Activated CD8-positive, alpha-beta T cell treated with anti-CD3 and anti-CD28 coated beads for 36 hours (primary cell): ENCODE results near the gene TSC2. TPM values are rescaled to one million over a fixed set of nuclear protein-coding genes. Genes with fewer than 3 reads are reported as not detected.
A peak's percentile ranks its signal among the peaks of the same experiment; 100 is the strongest.

Experiments
- ATAC-seq: fragments of 200-7000 bp; cut with Tn5 transposase; one replicate; pipeline ENCODE4 v1.10.0; 2021; ENCODE audit warnings: mild to moderate bottlenecking, moderate library complexity
- CTCF ChIA-PET: fragments of 350-600 bp; sonication (Branson Sonifier 250); formaldehyde crosslinking; loops from one replicate; lab custom pipeline; 2021; ENCODE audit warnings: antibody characterized with exemption; lab: Charles Lee
- POLR2A ChIA-PET: fragments of 350-600 bp; sonication (Branson Sonifier 250); formaldehyde crosslinking; loops from one replicate; lab custom pipeline; 2021; ENCODE audit warnings: antibody characterized with exemption; lab: Charles Lee
- DNase-seq: peaks from one replicate; pipeline ENCODE4 v3.0.0-alpha.2; 2020
- H3K27ac Mint-ChIP-seq: one replicate; pipeline ENCODE4 v1.8.0; 2021; ENCODE audit warnings: mild to moderate bottlenecking, mixed read lengths
- H3K27me3 Mint-ChIP-seq: one replicate; pipeline ENCODE4 v1.8.0; 2021; ENCODE audit warnings: mixed read lengths
- H3K36me3 Mint-ChIP-seq: one replicate; pipeline ENCODE4 v1.8.0; 2021; ENCODE audit warnings: low read depth, mixed read lengths
- H3K4me1 Mint-ChIP-seq: one replicate; pipeline ENCODE4 v1.8.0; 2021; ENCODE audit warnings: low read depth, mixed read lengths
- H3K4me3 Mint-ChIP-seq: one replicate; pipeline ENCODE4 v1.8.0; 2021; ENCODE audit warnings: mild to moderate bottlenecking, moderate library complexity, mixed read lengths
- H3K9me3 Mint-ChIP-seq: one replicate; pipeline ENCODE4 v1.8.0; 2021; ENCODE audit warnings: mixed read lengths
- CTCF ChIP-seq: fragments of 200-600 bp; IDR thresholded peaks from one replicate; pipeline ENCODE4 v1.8.0; 2022; ENCODE audit warnings: antibody characterized with exemption, mild to moderate bottlenecking
- intact Hi-C: fragments of 100-400 bp; cut with micrococcal nuclease; formaldehyde crosslinking; loops from one replicate; pipeline ENCODE4 v1.10.0; 2022
- total RNA-seq, 2 experiments: library from RNA; stranded (reverse); gene quantifications; one replicate each; pipeline ENCODE4 v1.2.3, GENCODE V29; 2021

TSC2 gene
- total RNA-seq, 2 experiments from 2014 or later = 54.4 to 57.3 TPM

GRCh38 chr16:2029350-2029749 is 18.4 kb upstream of the TSC2 start:
- POLR2A ChIA-PET = interaction anchor here (0.7 to 1.1 kb wide), 2 partner anchors 55 to 125 kb away, joined by 3 read pairs; no protein-coding TSS in a partner anchor
- Mint-ChIP-seq H3K4me3 (no peak overlapping the region), H3K4me1 (peaks cover 8% of the 10 kb centered on the region), H3K36me3 (no peaks in the 10 kb centered on the region), H3K9me3 (no peaks in the 10 kb centered on the region), H3K27me3 (peaks cover 11% of the 10 kb centered on the region), H3K27ac (no peak overlapping the region)
- CTCF ChIA-PET = no interaction called here
- no peak for DNase-seq
- intact Hi-C loops = no loop called here
- TF ChIP-seq CTCF = no peak
- ATAC-seq = no peak

- intact Hi-C loops = no loop called here
- Mint-ChIP-seq H3K9me3 (no peaks in the 10 kb centered on the region), H3K4me1 (peaks cover 8% of the 10 kb centered on the region), H3K36me3 (no peaks in the 10 kb centered on the region), H3K27me3 (peaks cover 11% of the 10 kb centered on the region), H3K27ac (no peak overlapping the region), H3K4me3 (no peak overlapping the region)
- ChIA-PET CTCF (no interaction called here), POLR2A (interaction anchor here (1.1 to 1.8 kb wide), 2 partner anchors 11 to 55 kb away, joined by 3 to 5 read pairs; no protein-coding TSS in a partner anchor)
- ATAC-seq (no peak), DNase-seq (no peak)
- no peak for TF ChIP-seq CTCF
These were observed 17.7 kb upstream of the TSC2 start for GRCh38 chr16:2030036-2030435.

GRCh38 chr16:2031081-2031577 is 16.7 kb upstream of the TSC2 start:
- CTCF ChIA-PET = no interaction called here
- TF ChIP-seq CTCF = no peak
- Mint-ChIP-seq H3K9me3 (no peaks in the 10 kb centered on the region), H3K27ac (no peak overlapping the region), H3K4me1 (peaks cover 4% of the 10 kb centered on the region), H3K4me3 (no peak overlapping the region), H3K27me3 (peaks cover 8% of the 10 kb centered on the region), H3K36me3 (no peaks in the 10 kb centered on the region)
- POLR2A ChIA-PET = interaction anchor here (0.6 to 1.8 kb wide), 2 partner anchors 10 to 72 kb away, joined by 3 to 5 read pairs; partner anchors contain the start of gene NDUFB10
- DNase-seq (no peak), ATAC-seq (no peak)
- intact Hi-C loops = no loop called here

- no peak for DNase-seq
- peaks cover 6% of the 10 kb centered on the region for H3K27me3 Mint-ChIP-seq
- intact Hi-C loops = no loop called here
- CTCF ChIA-PET = interaction anchor here (1.1 kb wide), 1 partner anchor 108 kb away, joined by 3 read pairs; no protein-coding TSS in a partner anchor
- TF ChIP-seq CTCF = no peak
- H3K36me3 Mint-ChIP-seq = no peaks in the 10 kb centered on the region
- H3K4me3 Mint-ChIP-seq = no peak overlapping the region
- H3K4me1 Mint-ChIP-seq = peaks cover 2% of the 10 kb centered on the region
- H3K27ac Mint-ChIP-seq = no peak overlapping the region
- POLR2A ChIA-PET = interaction anchor here (0.7 to 0.9 kb wide), 3 partner anchors 42 to 123 kb away, joined by 3 to 4 read pairs (median 3); partner anchors contain the start of gene TRAF7
- ATAC-seq = peak; percentile 25
- H3K9me3 Mint-ChIP-seq = no peaks in the 10 kb centered on the region
These were observed 15.3 kb upstream of the TSC2 start for GRCh38 chr16:2032285-2033056.
